NCI-H748 treated with DMSO at 0.1 percent for 48 hours (cell line): Measurements from ENCODE around the gene CRABP2.
A peak's percentile ranks its signal among the peaks of the same experiment; 100 is the strongest.

Experiments used
- DNase-seq: peaks from one replicate; lab custom pipeline; 2025; lab: John Stamatoyannopoulos, UW

The CRABP2 gene

DNA sequence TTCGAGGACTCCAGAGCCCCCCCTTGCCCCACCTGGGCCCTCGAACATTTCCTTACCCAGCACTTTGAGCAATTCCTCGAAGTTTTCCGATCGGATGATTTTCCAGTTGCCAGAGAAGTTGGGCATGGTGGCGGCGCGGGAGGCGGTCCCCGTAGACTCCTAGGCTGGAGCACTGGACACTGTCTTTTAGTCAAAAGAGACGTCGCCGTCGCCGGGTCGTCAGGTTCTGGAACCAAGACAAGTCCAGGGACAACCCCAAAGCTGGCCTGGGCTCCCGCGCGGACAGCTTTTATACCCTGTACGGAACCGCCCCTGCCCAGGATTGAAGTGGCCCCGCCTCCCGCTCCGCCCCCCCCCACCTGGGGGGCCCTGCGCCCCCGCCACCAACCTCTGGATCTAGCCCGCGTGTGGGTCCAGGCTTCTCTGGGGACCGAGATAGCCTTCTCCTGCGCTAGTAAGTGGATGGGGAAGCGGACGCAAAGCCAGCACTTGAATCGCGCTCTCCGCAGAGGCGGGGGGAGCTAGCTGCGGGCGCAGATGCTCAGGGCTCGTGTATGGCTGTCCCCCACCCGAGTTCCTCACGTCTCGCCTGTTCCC is at the start of gene CRABP2:
TSS of gene CRABP2 (minus strand) at position 263 of the 597 bp plus-strand sequence. CDS start at position 126, 137 bp downstream.
- DNase-seq = no peak

DNA sequence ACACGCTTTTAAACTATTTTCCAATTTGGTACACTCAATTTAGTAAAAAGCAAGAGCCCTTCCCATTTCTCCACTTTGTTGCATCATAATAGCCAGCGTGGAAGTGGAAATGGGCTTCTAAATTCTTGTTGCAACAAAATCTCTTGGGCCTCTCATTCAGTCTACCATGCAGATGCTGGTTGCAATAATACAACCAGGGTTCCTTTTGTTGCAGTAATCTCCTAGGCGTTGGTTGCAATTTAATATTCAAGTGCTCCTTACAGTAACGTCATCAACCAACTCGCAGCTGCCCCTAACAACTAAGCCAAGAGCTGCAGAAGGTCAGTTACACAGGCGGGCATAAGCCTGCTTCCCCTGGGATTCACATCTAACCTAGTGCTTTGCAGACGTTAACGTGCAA is 48.8 kb upstream of the CRABP2 start:
- no peak for DNase-seq

GRCh38 chr1:156752843-156753482 is 47.6 kb upstream of the CRABP2 start:
- no peak for DNase-seq

DNA sequence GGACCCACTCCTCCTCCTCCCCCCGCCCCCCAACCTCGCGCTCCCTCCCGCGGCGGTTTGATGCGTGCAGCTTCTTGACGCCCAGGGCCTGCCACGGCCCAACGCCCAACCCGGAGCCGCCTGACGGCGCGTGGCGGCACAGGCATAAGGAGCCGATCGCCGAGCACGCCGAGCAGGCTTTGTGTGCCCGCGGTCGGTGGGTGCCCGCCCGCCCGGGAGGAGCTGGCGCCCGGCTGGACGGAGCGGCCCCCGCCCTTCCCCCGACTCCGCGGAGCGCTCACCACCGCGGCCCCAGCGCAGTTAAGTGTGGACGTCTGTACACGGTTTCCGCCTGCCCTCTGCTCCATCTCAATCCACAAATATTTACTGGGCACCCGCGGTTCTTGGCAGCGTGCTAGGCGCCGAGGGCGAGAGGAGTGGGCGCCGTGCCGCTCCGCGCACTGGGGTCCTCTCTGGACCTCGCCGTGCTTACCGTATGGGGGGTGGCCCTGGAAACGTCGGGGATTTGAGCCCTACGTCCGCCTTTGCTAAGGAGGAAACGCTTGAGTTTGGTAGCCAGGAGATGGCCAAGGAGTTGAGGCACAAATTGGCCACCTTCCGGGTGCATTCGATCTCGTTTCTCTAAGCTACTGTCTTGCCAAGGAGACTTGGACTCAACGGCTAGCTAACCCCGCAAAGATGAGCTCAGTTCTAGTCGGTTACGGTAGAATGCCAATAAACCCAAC is 46.5 kb upstream of the CRABP2 start:
- peak; percentile 69 for DNase-seq

DNA sequence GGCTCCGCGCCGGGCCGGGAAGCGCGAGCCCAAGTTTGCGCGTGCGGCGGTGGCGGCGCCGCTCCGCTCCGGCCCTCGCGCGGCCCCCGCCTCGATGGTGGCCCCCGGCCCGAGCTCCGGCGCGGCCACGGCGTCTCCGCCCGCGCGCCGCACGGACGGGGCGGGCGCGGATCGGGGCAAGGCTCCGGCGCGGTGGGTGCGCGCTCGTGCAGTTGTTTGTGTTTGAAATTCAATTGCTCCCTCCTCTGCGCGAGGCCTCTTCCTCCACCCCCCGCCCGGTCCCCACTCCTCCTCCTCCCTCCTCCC is 46.0 kb upstream of the CRABP2 start, which contains the start of gene HDGF:
TSS of gene HDGF (minus strand) at position 225 of the 306 bp plus-strand sequence. CDS start 246 bp downstream, outside the sequence.
- DNase-seq = no peak

DNA sequence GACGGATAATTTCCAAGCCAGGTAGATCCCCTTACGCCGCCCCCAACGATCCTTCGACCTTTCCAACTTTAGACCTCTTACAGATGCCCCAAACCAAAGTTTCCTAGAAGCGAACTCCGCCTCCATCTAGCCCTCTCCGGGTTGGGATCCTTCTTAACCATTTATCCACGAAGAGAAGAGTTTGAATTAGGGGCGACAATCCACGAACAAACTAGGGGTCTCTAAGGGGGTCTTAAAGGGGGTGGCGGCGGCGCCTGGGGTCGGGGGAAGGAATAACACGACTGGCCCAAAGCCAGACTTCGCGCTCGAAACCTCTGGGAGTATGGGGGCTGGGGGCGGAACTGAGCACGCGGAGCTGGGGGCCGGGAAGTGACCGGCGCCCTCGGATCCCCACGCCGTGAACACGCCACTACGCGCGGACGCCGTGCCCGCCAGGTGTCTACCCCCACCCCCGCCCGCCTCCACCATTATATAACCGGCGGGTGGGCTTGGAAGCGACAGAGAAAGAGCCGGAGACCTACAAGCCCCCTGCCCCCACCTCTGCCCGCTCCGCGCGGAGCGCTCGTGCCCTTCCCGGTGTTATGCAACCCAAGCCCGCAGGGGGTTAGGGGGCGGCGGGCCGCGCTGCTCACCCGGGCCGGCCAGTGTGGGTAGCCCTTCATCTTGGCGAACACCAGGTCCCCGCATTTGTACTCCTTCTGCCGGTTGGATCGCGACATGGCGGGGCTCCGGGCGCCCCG is 45.5 kb upstream of the CRABP2 start:
- no peak for DNase-seq

DNA sequence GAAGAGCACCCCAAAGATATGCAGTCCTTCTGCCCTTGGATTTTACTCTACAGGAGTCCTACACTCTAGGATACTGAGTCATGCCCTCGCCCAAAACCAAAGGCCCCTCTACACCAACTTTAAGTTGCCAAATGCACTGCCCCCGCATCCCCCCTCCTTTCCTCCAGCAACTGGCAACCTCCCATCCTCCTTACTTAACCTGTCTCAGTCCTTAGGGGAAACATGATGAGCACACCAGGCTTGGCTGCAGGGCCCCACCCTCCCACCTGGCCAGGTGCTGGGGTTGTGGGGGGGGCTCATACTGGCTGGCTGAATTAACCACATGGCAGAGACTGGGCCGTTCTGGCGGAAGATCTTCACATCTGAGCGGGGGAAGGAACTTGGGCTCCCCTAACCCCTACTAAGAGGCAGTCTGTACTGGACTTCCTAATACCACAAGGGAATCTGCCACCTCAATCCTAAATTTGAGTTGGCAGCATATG is 44.8 kb upstream of the CRABP2 start:
- DNase-seq = peak; percentile 36

DNA sequence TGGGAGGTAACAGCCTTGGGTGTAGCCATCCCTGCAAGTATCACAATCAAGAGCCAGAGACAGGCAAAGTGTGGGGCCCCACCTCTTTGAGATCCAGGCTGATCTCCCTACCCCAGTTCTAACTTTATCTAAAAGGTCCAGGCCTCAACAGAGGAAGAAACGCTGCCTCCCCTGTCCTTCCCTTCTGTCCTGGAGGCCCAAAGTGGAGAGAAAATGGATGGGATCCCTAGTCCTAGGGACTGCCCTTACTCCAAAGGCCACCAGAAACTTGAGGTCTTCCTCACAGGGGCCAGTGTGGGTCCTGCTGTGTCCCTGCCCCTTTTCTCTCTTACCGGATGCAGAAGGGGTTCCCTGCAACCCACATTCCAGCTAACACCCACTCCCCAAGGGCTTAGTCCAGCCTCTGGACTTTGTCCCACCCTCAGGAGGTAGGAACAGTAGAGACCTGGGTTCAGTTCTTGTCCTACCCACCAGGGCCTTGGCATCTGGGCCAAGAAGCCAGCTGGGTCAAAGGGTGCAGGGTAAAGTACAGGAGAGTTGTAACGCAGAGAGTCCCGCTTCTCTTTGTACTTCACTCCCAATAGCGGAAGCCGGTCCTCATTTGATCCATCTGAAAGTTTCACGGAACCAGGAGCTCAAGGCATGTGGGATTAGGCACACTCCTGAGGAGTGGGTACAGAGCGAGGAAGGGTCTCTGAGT is 44.2 kb upstream of the CRABP2 start:
- no peak for DNase-seq

GRCh38 chr1:156748670-156749418 is 43.5 kb upstream of the CRABP2 start:
- no peak for DNase-seq

DNA sequence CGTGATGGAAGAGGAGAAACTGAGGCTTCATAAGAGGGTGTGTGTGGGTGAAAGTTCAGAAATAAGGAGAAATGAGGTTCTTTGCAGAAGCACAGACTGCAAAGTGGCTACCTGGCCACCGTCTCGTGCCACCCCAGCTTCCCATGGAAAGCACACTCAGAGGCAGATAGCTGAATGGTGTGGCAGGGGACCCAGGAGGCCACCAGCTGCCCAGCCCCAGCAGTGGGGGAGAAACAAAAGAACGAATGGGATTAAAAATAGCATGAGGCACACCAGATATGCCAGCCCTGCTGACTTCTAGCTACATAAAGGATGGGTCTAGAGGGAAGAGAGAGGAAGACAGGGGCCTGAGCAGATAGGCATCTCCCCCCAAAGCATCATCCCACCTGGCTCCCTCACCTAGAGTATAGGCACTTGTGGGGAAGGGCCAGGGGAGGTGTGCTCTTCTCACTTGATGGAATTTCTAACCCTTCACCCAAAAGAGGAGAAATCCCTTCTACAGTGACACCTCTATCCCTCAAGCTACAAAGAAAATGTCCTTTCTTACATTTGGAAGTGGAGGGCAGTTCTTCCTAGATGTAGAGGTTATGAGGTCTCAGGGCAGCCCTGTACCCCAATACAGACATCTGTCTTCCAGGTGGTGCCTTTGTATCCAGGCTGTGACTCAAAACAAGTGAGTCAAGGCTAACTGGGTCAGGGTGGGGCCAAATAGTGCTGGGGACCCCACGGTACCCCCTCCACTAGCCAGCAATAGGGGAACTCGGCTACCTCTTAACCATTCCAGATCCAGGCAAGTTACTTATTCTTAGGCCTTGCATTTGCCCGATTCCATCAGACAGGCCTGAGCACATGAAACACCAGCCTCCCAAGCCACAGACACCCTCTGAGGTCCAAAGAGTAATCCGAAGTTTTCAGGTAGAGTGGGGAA is 42.6 kb upstream of the CRABP2 start:
- DNase-seq = no peak

- peak; percentile 50 for DNase-seq
Measured at GRCh38 chr1:156746728-156747631, 41.6 kb upstream of the CRABP2 start.

DNA sequence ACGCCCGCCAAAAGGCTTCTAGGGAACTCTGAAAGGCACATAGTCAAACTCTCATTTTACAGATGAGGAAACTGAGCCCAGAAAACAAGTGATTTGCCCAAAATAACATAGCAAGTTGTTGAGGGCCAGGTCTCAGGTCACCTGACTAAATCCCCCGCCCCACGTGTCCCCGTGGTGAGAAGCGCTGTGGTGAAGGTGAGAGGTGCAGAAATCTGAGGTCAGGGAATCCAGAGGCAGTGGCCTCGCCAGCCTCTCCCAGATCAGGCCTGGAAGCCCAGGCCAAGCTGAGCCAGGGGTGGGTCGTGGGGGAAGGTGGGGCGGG is 41.0 kb upstream of the CRABP2 start:
- DNase-seq = no peak

DNA sequence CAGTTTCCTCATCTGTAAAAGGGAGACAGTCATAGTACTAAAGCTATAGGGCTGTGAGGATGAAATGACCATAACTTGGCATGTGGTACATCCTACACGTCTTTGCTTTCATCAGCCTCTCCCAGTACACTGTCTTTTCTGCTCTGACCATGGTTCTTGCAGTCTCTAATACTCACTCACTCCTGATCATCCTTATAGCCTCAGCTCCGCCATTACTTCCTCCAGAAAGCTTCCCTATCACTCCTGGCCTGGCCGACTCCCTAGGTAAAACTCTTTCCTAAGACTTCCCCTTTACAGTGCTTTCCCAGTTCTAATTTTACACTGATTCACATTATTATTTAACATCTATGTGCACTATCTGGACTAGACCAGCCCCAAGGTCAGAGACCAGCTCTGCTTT is 40.5 kb upstream of the CRABP2 start:
- no peak for DNase-seq

DNA sequence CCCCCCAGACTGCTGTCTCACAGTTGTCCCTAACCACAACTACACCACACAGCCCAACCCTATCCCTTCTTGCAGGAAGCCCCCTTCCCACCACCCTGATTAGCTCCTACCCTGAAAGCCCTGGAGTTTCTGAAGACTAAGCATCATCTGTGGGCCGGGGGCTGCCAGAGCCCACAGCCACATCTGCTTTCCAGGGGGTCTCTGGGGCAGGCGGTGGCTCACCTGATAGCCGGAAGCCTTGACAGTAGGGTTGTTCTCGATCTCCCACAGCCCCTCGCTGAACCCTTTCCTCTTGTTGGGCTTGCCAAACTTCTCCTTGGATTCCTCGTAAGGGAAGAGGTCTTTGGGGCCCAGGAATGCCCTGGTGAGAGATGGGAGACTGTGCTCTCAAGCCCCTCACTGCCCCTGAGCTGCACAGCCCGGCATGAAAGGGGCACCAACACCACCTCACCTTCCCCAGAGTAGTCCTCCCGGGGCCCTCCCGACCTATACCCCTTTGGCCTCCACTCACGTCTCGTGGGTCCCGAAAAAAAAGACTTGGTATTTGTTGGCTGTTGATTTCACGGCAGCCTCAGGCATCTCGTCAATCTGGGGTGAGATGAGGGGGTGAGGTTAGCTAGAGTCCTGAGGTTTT is 39.5 kb upstream of the CRABP2 start:
- no peak for DNase-seq

- no peak for DNase-seq
Measured at GRCh38 chr1:156744344-156744743, 39.0 kb upstream of the CRABP2 start.

DNA sequence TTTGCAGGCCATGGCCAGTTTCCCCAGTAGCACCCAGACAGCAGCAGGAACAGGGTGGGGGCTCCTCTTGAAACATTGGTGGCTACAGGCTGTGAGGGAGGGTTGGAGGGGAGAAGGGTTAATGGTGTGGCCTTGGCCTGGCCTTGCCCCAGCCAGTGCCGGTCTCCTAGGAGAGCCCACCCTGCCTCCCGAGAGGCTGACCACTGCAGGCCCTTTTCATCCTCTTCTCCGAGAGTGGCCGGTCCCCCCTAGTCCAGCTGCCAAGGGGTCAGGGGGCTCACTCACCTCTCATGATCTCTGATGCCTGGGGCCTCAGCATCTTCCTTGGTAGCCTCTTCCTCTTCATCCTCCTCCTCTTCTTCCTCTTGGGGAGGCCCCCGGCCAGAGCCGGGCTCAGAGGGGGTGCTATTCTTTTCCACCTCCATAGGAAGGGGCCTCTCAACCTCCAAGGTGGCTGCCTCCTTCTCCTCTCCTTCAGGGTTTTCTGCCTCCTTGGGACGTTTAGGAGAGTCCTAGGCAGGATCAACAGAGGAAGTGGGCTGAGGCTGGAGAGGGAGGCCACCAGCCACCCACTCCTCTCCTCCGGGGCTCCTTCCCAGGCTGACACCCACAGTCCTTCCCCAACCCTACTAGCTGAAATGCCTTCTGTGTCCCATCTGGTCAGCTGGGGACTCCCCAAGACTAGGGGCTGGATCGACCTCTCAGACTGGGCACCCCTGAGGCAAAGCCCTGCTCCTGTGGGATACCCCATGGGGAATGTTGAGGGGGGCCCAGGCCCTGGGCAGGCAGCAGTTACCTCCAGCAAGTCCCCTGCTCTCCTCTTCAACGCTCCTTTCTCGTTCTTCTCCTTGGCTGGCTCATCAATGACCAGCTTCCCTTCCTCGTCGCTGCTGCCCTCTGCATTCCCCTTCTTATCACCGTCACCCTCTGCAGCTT is 38.3 kb upstream of the CRABP2 start:
- no peak for DNase-seq

GRCh38 chr1:156742801-156743200 is 37.4 kb upstream of the CRABP2 start:
- no peak for DNase-seq

DNA sequence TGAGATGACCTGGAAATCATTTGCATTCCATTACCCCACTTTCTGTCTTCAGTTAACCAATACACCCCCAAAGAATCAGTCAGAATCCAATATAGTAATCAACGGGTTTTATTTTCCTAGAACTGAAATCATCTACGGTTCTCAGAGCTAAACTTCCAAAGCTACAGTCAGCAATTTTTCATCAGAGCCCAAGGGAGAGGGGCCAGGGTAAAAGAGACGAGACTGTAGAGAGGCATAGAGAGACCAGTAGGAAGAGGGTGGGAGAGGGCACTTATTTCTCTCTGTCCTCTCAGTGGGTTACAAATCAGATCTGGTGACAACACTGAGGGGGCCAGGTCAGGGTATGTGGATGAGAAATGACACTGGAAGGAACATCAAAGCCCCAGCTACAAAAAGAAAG is 36.6 kb upstream of the CRABP2 start:
- DNase-seq = no peak
